HepG2 (cell line): ENCODE measurements around the gene IP6K3. TPM values are rescaled to one million over a fixed set of nuclear protein-coding genes. Genes with fewer than 3 reads are reported as not detected.

ENCODE experiments used
- ATAC-seq: fragments of 200-7000 bp; cut with Tn5 transposase; 3 replicates; pipeline ENCODE4 v1.9.1; 2020; ENCODE audit warnings: mild to moderate bottlenecking, moderate library complexity
- BruUV-seq: library from RNA; stranded (reverse); fragments of 400-500 nt; replicated peaks from 2 replicates; lab custom pipeline; 2021; lab: Mats Ljungman, UMichigan
- CTCF ChIA-PET: fragments of 300-600 bp; formaldehyde crosslinking; extraction: SDS; loops from one replicate; lab custom pipeline; 2021; ENCODE audit warnings: low total read pairs, inconsistent platforms, low intra/inter-chr PET ratio; lab: Yijun Ruan, JAX
- POLR2A ChIA-PET: fragments of 350-600 bp; sonication (Branson Sonifier 250); formaldehyde crosslinking; loops from one replicate; lab custom pipeline; 2020; ENCODE audit warnings: antibody characterized with exemption, inconsistent platforms; lab: Yijun Ruan, JAX
- DNase-seq: peaks from one replicate; pipeline ENCODE4 v3.0.0-alpha.2; 2015; ENCODE audit warnings: low spot score
- FAIRE-seq: peaks from 3 replicates; lab custom pipeline; 2011; peaks lifted over from hg19 to GRCh38; lab: Jason Lieb, UNC
- H2AFZ ChIP-seq: one replicate; pipeline ENCODE4 v1.6.1; 2011; ENCODE audit warnings: low read length, inconsistent platforms
- H3K27ac ChIP-seq: fragments of 300-600 bp; 3 replicates; pipeline ENCODE4 v1.8.0; 2011; ENCODE audit warnings: mixed run types, mild to moderate bottlenecking, mixed read lengths, low read length, inconsistent platforms; ENCODE audit not compliant: insufficient read depth; ENCODE audit errors: extremely low read length
- H3K27me3 ChIP-seq, 2 experiments: fragments of 200-600 bp in 1 of 2; 2 replicates in 1 of 2; 3 replicates in 1 of 2; pipeline versions ENCODE4 v1.6.0 to v1.8.0; 2011; ENCODE audit warnings: low read length in 2 of 2, mild to moderate bottlenecking in 2 of 2, moderate library complexity in 2 of 2, inconsistent platforms in 1 of 2; ENCODE audit not compliant: insufficient read depth in 2 of 2, control insufficient read depth in 1 of 2
- H3K36me3 ChIP-seq, 2 experiments: fragments of 200-600 bp in 1 of 2; replicated peaks in 1 of 2; 2 replicates in 1 of 2; 3 replicates in 1 of 2; pipeline versions ENCODE4 v1.5.1 to v1.8.0; 2011; ENCODE audit warnings: low read length in 2 of 2, inconsistent platforms in 1 of 2; ENCODE audit not compliant: insufficient read depth in 2 of 2, control insufficient read depth in 1 of 2
- H3K4me1 ChIP-seq: 2 replicates; pipeline ENCODE4 v1.5.1; 2012; ENCODE audit warnings: low read length, inconsistent platforms; ENCODE audit not compliant: insufficient read depth
- H3K4me2 ChIP-seq: 2 replicates; pipeline ENCODE4 v1.6.0; 2011; ENCODE audit warnings: low read depth, low read length, inconsistent platforms
- H3K4me3 ChIP-seq, 3 experiments: fragments of 200-600 bp in 1 of 3; sonication (generic), shearing (Covaris generic) in 1 of 3; replicated peaks in 1 of 3; 2 replicates each; pipeline ENCODE4 v1.5.1; 2011 to 2016; ENCODE audit warnings: low read length in 3 of 3, inconsistent platforms in 2 of 3, low read depth in 2 of 3, mild to moderate bottlenecking in 2 of 3, control low read depth in 1 of 3, mixed read lengths in 1 of 3; ENCODE audit not compliant: insufficient read depth in 1 of 3
- H3K79me2 ChIP-seq: one replicate; pipeline ENCODE4 v1.6.1; 2011; ENCODE audit warnings: low read length, inconsistent platforms; ENCODE audit not compliant: insufficient read depth
- H3K9ac ChIP-seq: 2 replicates; pipeline ENCODE4 v1.6.0; 2011; ENCODE audit warnings: mild to moderate bottlenecking, low read depth, low read length, inconsistent platforms; ENCODE audit not compliant: insufficient read depth
- H3K9me3 ChIP-seq: 2 replicates; pipeline ENCODE4 v1.5.1; 2012; ENCODE audit warnings: mild to moderate bottlenecking, low read length
- H4K20me1 ChIP-seq: 2 replicates; pipeline ENCODE4 v1.6.0; 2011; ENCODE audit warnings: inconsistent platforms, mild to moderate bottlenecking, low read length, moderate library complexity; ENCODE audit not compliant: insufficient read depth
- ELF3 ChIP-seq: IDR thresholded peaks from 2 replicates; pipeline ENCODE4 v1.6.1; 2016; ENCODE audit warnings: missing genetic modification reagents, missing compliant biosample characterization
- GATA4 ChIP-seq: sonication (generic); IDR thresholded peaks from 2 replicates; pipeline ENCODE4 v1.6.1; 2016; ENCODE audit warnings: antibody characterized with exemption, low read depth, borderline replicate concordance
- IKZF4 ChIP-seq: sonication (generic); formaldehyde crosslinking; IDR thresholded peaks from 2 replicates; pipeline ENCODE4 v1.5.1; 2020; ENCODE audit warnings: borderline replicate concordance, mild to moderate bottlenecking, low read depth, missing genetic modification reagents; ENCODE audit errors: not compliant biosample characterization
- KMT2A ChIP-seq: sonication (generic); formaldehyde crosslinking; IDR thresholded peaks from 2 replicates; pipeline ENCODE4 v1.4.0; 2020; ENCODE audit warnings: missing genetic modification reagents
- SAFB2 ChIP-seq: sonication (generic); formaldehyde crosslinking; IDR thresholded peaks from 2 replicates; pipeline ENCODE4 v1.5.1; 2020; ENCODE audit warnings: missing genetic modification reagents, low read depth, mild to moderate bottlenecking, borderline replicate concordance
- ZNF317 ChIP-seq: sonication (generic); formaldehyde crosslinking; IDR thresholded peaks from 2 replicates; pipeline ENCODE4 v1.5.0; 2020; ENCODE audit warnings: mild to moderate bottlenecking, missing genetic modification reagents
- ZNF552 ChIP-seq: sonication (generic); formaldehyde crosslinking; IDR thresholded peaks from 2 replicates; pipeline ENCODE4 v1.9.0; 2022; ENCODE audit warnings: missing genetic modification reagents, mild to moderate bottlenecking, borderline replicate concordance
- WGBS: methylation state at CpG from one replicate; pipeline ENCODE4 v1.1.6; 2017; ENCODE audit warnings: low lambda C conversion rate; 5-methylcytosine and 5-hydroxymethylcytosine counted together
- in situ Hi-C: cut with HindIII; loops from 2 replicates; pipeline ENCODE4 v1.10.0; 2017; ENCODE audit warnings: low pct_unique_long_range_greater_than_20kb; ENCODE audit not compliant: extremely low pct_ligation_motif_present
- intact Hi-C: fragments of 100-400 bp; cut with micrococcal nuclease; formaldehyde crosslinking; loops from one replicate; pipeline ENCODE4 v1.10.0; 2022; ENCODE audit not compliant: unreplicated experiment
- polyA plus RNA-seq, 8 experiments: library from polyadenylated mRNA; depleted of rRNA in 3 of 8; stranded (reverse) in 7 of 8; unstranded in 1 of 8; fragments of >200 nt; fragmentation: Illumina TruSeq in 4 of 8; extraction: Trizol in 4 of 8; gene quantifications; 2 replicates each; pipeline versions ENCODE4 v1.2.1 to v1.2.3, GENCODE V29; 2011 to 2016; ENCODE audit warnings: low read depth in 4 of 8, missing spikeins in 1 of 8, mixed read lengths in 1 of 8; ENCODE audit not compliant: insufficient read depth in 1 of 8
- total RNA-seq, 5 experiments: library from RNA; depleted of rRNA; stranded (reverse); fragments of >200 nt; fragmentation: Illumina TruSeq; extraction: Trizol; gene quantifications; 2 replicates each; pipeline ENCODE4 v1.2.3, GENCODE V29; 2016; ENCODE audit warnings: low read depth in 1 of 5
- TF ChIP-seq, protein P1 (sequence below): sonication (generic); formaldehyde crosslinking; IDR thresholded peaks from 2 replicates; pipeline ENCODE4 v1.8.1; 2023; ENCODE audit warnings: missing genetic modification reagents, inconsistent platforms, borderline replicate concordance

IP6K3 gene
- total and polyA plus RNA-seq, 2 of the 13 experiments (the other 11 are each of a cell fraction or from before 2014, with no cell fraction given), result 0.11 to 0.18 TPM

DNA sequence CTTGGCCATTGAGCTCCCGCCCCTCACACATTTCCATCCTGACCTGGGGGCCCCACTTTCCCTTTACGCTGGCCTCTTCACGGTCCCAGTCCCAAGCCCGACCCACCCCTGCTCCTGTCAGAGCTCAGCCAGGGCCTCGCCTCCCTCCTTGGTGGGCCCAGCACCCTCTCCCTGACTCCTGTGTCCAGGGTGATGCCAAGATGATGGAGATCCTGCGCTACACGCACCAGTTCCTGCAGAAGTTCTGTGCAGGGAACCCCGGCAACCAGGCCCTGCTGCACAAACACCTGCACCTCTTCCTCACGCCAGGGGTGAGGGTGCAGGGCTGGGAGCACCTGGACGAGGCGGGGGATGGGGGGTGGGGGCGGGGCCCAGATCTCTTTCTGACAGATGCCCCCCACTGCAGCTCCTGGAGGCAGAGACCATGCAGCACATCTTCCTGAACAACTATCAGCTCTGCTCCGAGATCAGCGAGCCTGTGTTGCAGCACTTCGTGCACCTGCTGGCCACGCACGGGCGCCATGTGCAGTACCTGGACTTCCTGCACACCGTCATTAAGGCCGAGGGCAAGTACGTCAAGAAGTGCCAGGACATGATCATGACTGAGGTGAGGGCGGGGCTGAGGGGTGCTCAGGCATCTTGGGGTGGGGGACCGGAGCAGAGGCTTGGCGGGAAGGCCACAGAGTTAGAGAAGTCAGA, 68.3 kb downstream of the IP6K3 start:
- Histone ChIP-seq H3K79me2 (no peaks in the 10 kb centered on the region), H4K20me1 (no peaks in the 10 kb centered on the region; the same call in 1 of the 2 replicates), H3K4me2 (no peak overlapping the region), H3K36me3 (peaks cover 4 to 7% of the 10 kb centered on the region in 2 experiments; a peak in 2 of 5 replicates), H3K4me1 (no peaks in the 10 kb centered on the region), H3K9me3 (no peaks in the 10 kb centered on the region), H2AFZ (no peak overlapping the region), H3K9ac (no peak overlapping the region), H3K27ac (no peak overlapping the region), H3K4me3 (no peak overlapping the region), H3K27me3 (no peaks in the 10 kb centered on the region)
- ChIA-PET CTCF (no interaction called here), POLR2A (no interaction called here)
- FAIRE-seq, result no peak
- in situ Hi-C loops, result no loop called here
- TF ChIP-seq ZNF552 (CRISPR knock-in tag), result no peak
- no peak for DNase-seq
- no TSS peak for BruUV-seq
- ATAC-seq, result no peak
- intact Hi-C loops, result no loop called here
- 97% methylated on average over 19 of the region's 24 CpGs for WGBS

DNA sequence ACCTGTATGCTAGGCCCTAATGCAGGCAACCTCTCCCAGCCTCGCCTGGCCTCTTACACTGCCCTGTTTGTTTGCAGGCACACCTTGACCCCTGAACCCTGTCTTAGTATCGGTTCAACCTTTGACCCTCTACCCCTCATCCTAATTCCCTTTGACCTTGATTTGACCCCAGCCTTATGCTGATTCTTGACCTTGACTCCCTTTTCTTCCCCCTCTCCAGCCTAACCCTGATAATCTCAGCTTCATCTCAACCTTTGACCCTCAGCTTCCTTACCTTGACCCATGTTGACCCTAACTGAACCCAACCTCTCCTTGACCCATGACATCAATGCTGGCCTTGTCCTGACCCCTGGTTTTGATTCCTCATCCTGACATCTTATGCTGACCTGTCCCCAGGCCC, 69.0 kb downstream of the IP6K3 start:
- POLR2A ChIA-PET, result no interaction called here
- Histone ChIP-seq H3K4me3 (no peak overlapping the region), H3K4me1 (no peaks in the 10 kb centered on the region), H3K9ac (no peak overlapping the region), H3K79me2 (no peaks in the 10 kb centered on the region), H3K9me3 (no peaks in the 10 kb centered on the region), H4K20me1 (no peaks in the 10 kb centered on the region; the same call in 1 of the 2 replicates), H3K27me3 (no peaks in the 10 kb centered on the region), H3K27ac (no peak overlapping the region), H3K36me3 (peaks cover 4 to 7% of the 10 kb centered on the region in 2 experiments; a peak in 2 of 5 replicates), H3K4me2 (no peak overlapping the region), H2AFZ (no peak overlapping the region)
- in situ Hi-C loops, result no loop called here
- no peak for FAIRE-seq
- no peak for ATAC-seq
- CTCF ChIA-PET, result no interaction called here
- no TSS peak for BruUV-seq
- intact Hi-C loops, result no loop called here
- no peak for DNase-seq
- WGBS, result 86% methylated on average over 2 of the region's 2 CpGs
- TF ChIP-seq IKZF4 (CRISPR knock-in tag) (no peak), GATA4 (no peak), ZNF317 (CRISPR knock-in tag) (no peak), KMT2A (CRISPR knock-in tag) (no peak), SAFB2 (CRISPR knock-in tag) (no peak), ELF3 (CRISPR knock-in tag) (no peak)
- TF ChIP-seq, protein P1, sequence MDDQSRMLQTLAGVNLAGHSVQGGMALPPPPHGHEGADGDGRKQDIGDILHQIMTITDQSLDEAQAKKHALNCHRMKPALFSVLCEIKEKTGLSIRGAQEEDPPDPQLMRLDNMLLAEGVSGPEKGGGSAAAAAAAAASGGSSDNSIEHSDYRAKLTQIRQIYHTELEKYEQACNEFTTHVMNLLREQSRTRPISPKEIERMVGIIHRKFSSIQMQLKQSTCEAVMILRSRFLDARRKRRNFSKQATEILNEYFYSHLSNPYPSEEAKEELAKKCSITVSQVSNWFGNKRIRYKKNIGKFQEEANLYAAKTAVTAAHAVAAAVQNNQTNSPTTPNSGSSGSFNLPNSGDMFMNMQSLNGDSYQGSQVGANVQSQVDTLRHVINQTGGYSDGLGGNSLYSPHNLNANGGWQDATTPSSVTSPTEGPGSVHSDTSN (CRISPR knock-in tag), result no peak
